MM.1S (cell line): Measurements from ENCODE around the gene SEC16B.

ENCODE experiments used
- EZH2 ChIP-seq: fragments of 300-600 bp; sonication (generic); optimal IDR thresholded peaks from 2 replicates; pipeline ENCODE3; 2017; ENCODE audit warnings: low read depth, mild to moderate bottlenecking, antibody characterized with exemption, low read length, mixed read lengths
- EZH2phosphoT487 ChIP-seq: fragments of 300-600 bp; sonication (generic); IDR thresholded peaks from 2 replicates; pipeline ENCODE4 v1.6.1; 2018; ENCODE audit warnings: antibody characterized with exemption, low read length
- TF ChIP-seq, protein P1 (sequence below): fragments of 300-600 bp; sonication (generic); IDR thresholded peaks from 2 replicates; pipeline ENCODE4 v1.5.1; 2016; ENCODE audit warnings: antibody characterized with exemption, low read length, mixed read lengths

DNA sequence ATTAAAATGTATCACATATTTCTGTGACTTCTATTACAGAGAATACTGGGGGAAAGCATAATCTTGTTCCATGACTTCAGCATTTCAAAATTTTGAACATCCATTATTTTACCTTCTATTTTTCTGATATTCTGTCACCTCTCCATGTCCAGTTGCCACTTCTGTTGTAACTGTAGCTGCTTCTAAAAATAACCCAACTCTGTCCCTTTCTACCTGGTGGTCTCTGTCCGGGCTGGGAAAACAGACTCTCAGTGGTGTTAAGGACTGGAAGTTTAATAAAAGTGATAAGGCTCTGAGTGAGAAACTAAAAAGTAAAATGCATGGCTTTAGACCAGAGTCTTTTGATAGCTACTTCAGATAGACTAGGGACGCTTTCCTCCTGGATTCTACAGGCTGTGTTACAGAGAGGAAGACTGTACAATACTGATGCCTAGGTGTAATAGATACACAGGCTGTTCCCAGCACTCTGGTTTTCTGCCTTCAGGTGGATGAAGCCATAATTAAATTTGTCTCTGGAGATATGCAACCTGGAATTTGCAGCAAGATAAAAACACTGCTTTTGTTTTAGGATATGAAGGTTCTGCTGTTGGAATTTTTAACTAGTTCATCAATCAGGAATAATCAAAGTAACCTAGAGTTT, 42.1 kb upstream of the SEC16B start:
- TF ChIP-seq EZH2 (no peak), EZH2phosphoT487 (no peak)
- TF ChIP-seq, protein P1, sequence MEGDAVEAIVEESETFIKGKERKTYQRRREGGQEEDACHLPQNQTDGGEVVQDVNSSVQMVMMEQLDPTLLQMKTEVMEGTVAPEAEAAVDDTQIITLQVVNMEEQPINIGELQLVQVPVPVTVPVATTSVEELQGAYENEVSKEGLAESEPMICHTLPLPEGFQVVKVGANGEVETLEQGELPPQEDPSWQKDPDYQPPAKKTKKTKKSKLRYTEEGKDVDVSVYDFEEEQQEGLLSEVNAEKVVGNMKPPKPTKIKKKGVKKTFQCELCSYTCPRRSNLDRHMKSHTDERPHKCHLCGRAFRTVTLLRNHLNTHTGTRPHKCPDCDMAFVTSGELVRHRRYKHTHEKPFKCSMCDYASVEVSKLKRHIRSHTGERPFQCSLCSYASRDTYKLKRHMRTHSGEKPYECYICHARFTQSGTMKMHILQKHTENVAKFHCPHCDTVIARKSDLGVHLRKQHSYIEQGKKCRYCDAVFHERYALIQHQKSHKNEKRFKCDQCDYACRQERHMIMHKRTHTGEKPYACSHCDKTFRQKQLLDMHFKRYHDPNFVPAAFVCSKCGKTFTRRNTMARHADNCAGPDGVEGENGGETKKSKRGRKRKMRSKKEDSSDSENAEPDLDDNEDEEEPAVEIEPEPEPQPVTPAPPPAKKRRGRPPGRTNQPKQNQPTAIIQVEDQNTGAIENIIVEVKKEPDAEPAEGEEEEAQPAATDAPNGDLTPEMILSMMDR, result no peak
